Measurements from ENCODE around the gene ETFB.

DNA sequence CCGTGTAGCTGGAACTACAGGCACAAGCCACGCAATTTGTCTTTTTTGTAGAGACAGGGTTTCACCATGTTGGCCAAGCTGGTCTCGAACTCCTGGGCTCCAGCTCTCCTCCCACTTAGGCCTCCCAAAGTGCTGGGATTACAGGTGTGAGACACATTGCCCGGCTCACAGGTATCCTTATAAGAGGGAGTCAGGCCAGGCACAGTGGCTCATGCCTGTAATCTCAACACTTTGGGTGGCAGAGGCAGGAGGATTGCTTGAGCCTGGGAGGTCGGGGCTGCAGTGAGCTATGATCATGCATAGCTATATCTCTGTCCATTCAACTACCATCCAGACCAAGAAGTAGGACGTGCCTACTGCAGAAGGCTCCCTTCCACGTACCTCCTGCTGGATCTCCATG is 64.9 kb downstream of the ETFB start:
- TF ChIP-seq POLR2A (IDR thresholded peaks at IDR 0.05; ENCODE audit: low read length) (no peak), GATA1 (IDR thresholded peaks at IDR 0.05; ENCODE audit: low read depth, low read length) (no peak)

All from erythroblast (primary cell).